H1 (cell line): ENCODE results near the gene PRSS50.

Experiments used
- BCL11A ChIP-seq, 2 experiments: IDR thresholded peaks; one replicate each; pipeline ENCODE4 v1.6.1; 2011; ENCODE audit warnings: low read depth in 2 of 2, low read length in 2 of 2, mild to moderate bottlenecking in 2 of 2
- CTCF ChIP-seq, 3 experiments: IDR thresholded peaks; 1 replicate in 2 of 3; 2 replicates in 1 of 3; pipeline versions ENCODE4 v1.5.1 to v1.6.1; 2011; ENCODE audit warnings: low read length in 3 of 3, mild to moderate bottlenecking in 3 of 3, inconsistent platforms in 2 of 3, low read depth in 1 of 3, moderate library complexity in 1 of 3; ENCODE audit not compliant: insufficient read depth in 1 of 3; ENCODE audit errors: control extremely low read depth in 1 of 3
- EZH2 ChIP-seq: fragments of 200-600 bp; sonication (generic); IDR thresholded peaks from 2 replicates; pipeline ENCODE4 v1.7.1; 2012; ENCODE audit warnings: low read depth, mild to moderate bottlenecking, moderate library complexity, low read length, inconsistent platforms; ENCODE audit not compliant: severe bottlenecking
- HDAC6 ChIP-seq: IDR thresholded peaks from one replicate; pipeline ENCODE4 v1.7.1; 2012; ENCODE audit warnings: low read depth, mild to moderate bottlenecking, inconsistent platforms, low read length, moderate library complexity
- POLR2A ChIP-seq, 2 experiments: IDR thresholded peaks; 1 replicate in 1 of 2; 2 replicates in 1 of 2; pipeline ENCODE4 v1.6.1; 2011; ENCODE audit warnings: low read depth in 2 of 2, low read length in 2 of 2, mild to moderate bottlenecking in 2 of 2; ENCODE audit errors: control extremely low read depth in 1 of 2
- RAD21 ChIP-seq, 2 experiments: IDR thresholded peaks in 1 of 2; conservative IDR thresholded peaks in 1 of 2; 2 replicates each; pipeline ENCODE4 v1.6.1; 2011; ENCODE audit warnings: low read depth in 2 of 2, low read length in 2 of 2, improper control_type of control experiment in 1 of 2, inconsistent platforms in 1 of 2, mild to moderate bottlenecking in 1 of 2, moderate library complexity in 1 of 2
- RBBP5 ChIP-seq: IDR thresholded peaks from 2 replicates; pipeline ENCODE4 v1.7.1; 2012; ENCODE audit warnings: low read depth, mild to moderate bottlenecking, inconsistent platforms, low read length, moderate library complexity, borderline replicate concordance
- SP4 ChIP-seq: IDR thresholded peaks from 2 replicates; pipeline ENCODE4 v1.6.1; 2012; ENCODE audit warnings: low read length, inconsistent platforms
- SRF ChIP-seq: IDR thresholded peaks from 2 replicates; pipeline ENCODE4 v1.6.1; 2011; ENCODE audit warnings: mild to moderate bottlenecking, low read depth, low read length, moderate library complexity
- SUZ12 ChIP-seq: fragments of 200-600 bp; sonication (generic); IDR thresholded peaks from 2 replicates; pipeline ENCODE4 v1.6.1; 2012; ENCODE audit warnings: mild to moderate bottlenecking, inconsistent platforms, low read length, moderate library complexity, mixed read lengths
- TAF1 ChIP-seq: IDR thresholded peaks from 2 replicates; pipeline ENCODE4 v1.6.1; 2011; ENCODE audit warnings: mild to moderate bottlenecking, low read depth, low read length
- YY1 ChIP-seq: IDR thresholded peaks from 2 replicates; pipeline ENCODE4 v1.6.1; 2011; ENCODE audit warnings: low read depth, mild to moderate bottlenecking, low read length
- ZNF274 ChIP-seq: IDR thresholded peaks from 2 replicates; pipeline ENCODE4 v1.7.0; 2012; ENCODE audit warnings: low read length, borderline replicate concordance; ENCODE audit errors: extremely low read depth

- TF ChIP-seq RAD21 (IDR thresholded peaks at IDR 0.05 in 1 of 2, conservative IDR thresholded peaks at IDR 0.05 in 1 of 2; ENCODE audit: low read depth in 2 of 2, low read length in 2 of 2): no peak
- TF ChIP-seq ZNF274: no peak
- TF ChIP-seq POLR2A (IDR thresholded peaks at IDR 0.05; ENCODE audit: control extremely low read depth in 1 of 2, low read depth in 2 of 2, low read length in 2 of 2): no peak
- TF ChIP-seq TAF1: no peak
- no peak for TF ChIP-seq BCL11A (IDR thresholded peaks at IDR 0.05; ENCODE audit: low read depth in 2 of 2, low read length in 2 of 2)
- TF ChIP-seq SP4: no peak
- no peak for TF ChIP-seq CTCF (IDR thresholded peaks at IDR 0.05; ENCODE audit: control extremely low read depth in 1 of 3, insufficient read depth in 1 of 3, low read depth in 1 of 3, low read length in 3 of 3)
- no peak for TF ChIP-seq SUZ12
- TF ChIP-seq EZH2: no peak
- TF ChIP-seq SRF: no peak
- TF ChIP-seq HDAC6: no peak
- TF ChIP-seq RBBP5: no peak
- TF ChIP-seq YY1: no peak
Measured at GRCh38 chr3:46667061-46667621, 50.5 kb downstream of the PRSS50 start.
